ENCODE results near the gene MROH2B. TPM values are rescaled to one million over a fixed set of nuclear protein-coding genes. Genes with fewer than 3 reads are reported as not detected.

MROH2B gene
- total RNA-seq, 2 experiments from 2014 or later, result not detected

GRCh38 chr5:40991168-40991980 is 79.8 kb downstream of the MROH2B start:
- Histone ChIP-seq H3K9me3 (ENCODE audit: control insufficient read depth in 1 of 2, insufficient read depth in 1 of 2, low read length in 2 of 2) (no peaks in the 10 kb centered on the region), H3K4me1 (ENCODE audit: insufficient read depth, low read length) (no peaks in the 10 kb centered on the region), H3K27ac (ENCODE audit: low read depth in 1 of 2, low read length in 2 of 2) (no peak overlapping the region), H3K27me3 (ENCODE audit: control insufficient read depth in 1 of 2, insufficient read depth in 2 of 2, low read length in 2 of 2) (no peaks in the 10 kb centered on the region), H3K36me3 (ENCODE audit: insufficient read depth, low read length) (no peaks in the 10 kb centered on the region), H3K4me3 (ENCODE audit: low read length) (no peak overlapping the region)
- H3K27ac Mint-ChIP-seq, result no peak overlapping the region
- no peaks in the 10 kb centered on the region for H3K36me3 Mint-ChIP-seq (ENCODE audit: low read depth)
- ATAC-seq (ENCODE audit: poor library complexity), result no peak
- intact Hi-C loops (cut with DNase I, micrococcal nuclease), result no loop called here
- POLR2A ChIA-PET, result no interaction called here
- no peak for TF ChIP-seq CTCF (IDR thresholded peaks at IDR 0.05)
- no peaks in the 10 kb centered on the region for H3K4me1 Mint-ChIP-seq (ENCODE audit: low read depth)
- H3K9me3 Mint-ChIP-seq, result peaks cover 3% of the 10 kb centered on the region
- no peaks in the 10 kb centered on the region for H3K27me3 Mint-ChIP-seq
- DNase-seq, result no peak
- CTCF ChIA-PET, result no interaction called here
- no peak overlapping the region for H3K4me3 Mint-ChIP-seq

- intact Hi-C loops (cut with DNase I, micrococcal nuclease), result no loop called here
Measured at GRCh38 chr5:40988746-40989510, 82.2 kb downstream of the MROH2B start.

GRCh38 chr5:40987349-40987748 is 83.8 kb downstream of the MROH2B start:
- Histone ChIP-seq H3K4me3 (ENCODE audit: low read length) (no peak overlapping the region), H3K4me1 (ENCODE audit: insufficient read depth, low read length) (no peaks in the 10 kb centered on the region), H3K27me3 (ENCODE audit: control insufficient read depth in 1 of 2, insufficient read depth in 2 of 2, low read length in 2 of 2) (no peaks in the 10 kb centered on the region), H3K9me3 (ENCODE audit: control insufficient read depth in 1 of 2, insufficient read depth in 1 of 2, low read length in 2 of 2) (no peaks in the 10 kb centered on the region), H3K36me3 (ENCODE audit: insufficient read depth, low read length) (no peaks in the 10 kb centered on the region), H3K27ac (ENCODE audit: low read depth in 1 of 2, low read length in 2 of 2) (no peak overlapping the region)
- Mint-ChIP-seq H3K27ac (no peak overlapping the region), H3K4me1 (ENCODE audit: low read depth) (no peaks in the 10 kb centered on the region), H3K9me3 (peaks cover 3% of the 10 kb centered on the region), H3K27me3 (peaks cover 5% of the 10 kb centered on the region), H3K36me3 (ENCODE audit: low read depth) (no peaks in the 10 kb centered on the region), H3K4me3 (no peak overlapping the region)
- ATAC-seq (ENCODE audit: poor library complexity) (no peak), DNase-seq (no peak)
- intact Hi-C loops (cut with DNase I, micrococcal nuclease), result no loop called here
- ChIA-PET POLR2A (no interaction called here), CTCF (no interaction called here)
- no peak for TF ChIP-seq CTCF (IDR thresholded peaks at IDR 0.05)

More at GRCh38 chr5:40988746-40989510, 82.2 kb downstream of the MROH2B start:
- no peak for DNase-seq
- H3K4me3 Mint-ChIP-seq, result no peak overlapping the region
- no peak for TF ChIP-seq CTCF (IDR thresholded peaks at IDR 0.05)
- H3K27ac ChIP-seq (ENCODE audit: low read depth in 1 of 2, low read length in 2 of 2), result no peak overlapping the region
- no peak overlapping the region for H3K27ac Mint-ChIP-seq
- no peak overlapping the region for H3K4me3 ChIP-seq (ENCODE audit: low read length)
- ChIA-PET POLR2A (no interaction called here), CTCF (no interaction called here)
- H3K36me3 Mint-ChIP-seq (ENCODE audit: low read depth), result no peaks in the 10 kb centered on the region
- ATAC-seq (ENCODE audit: poor library complexity), result no peak
- no peaks in the 10 kb centered on the region for H3K9me3 ChIP-seq (ENCODE audit: control insufficient read depth in 1 of 2, insufficient read depth in 1 of 2, low read length in 2 of 2)
- H3K4me1 Mint-ChIP-seq (ENCODE audit: low read depth), result no peaks in the 10 kb centered on the region
- H3K27me3 Mint-ChIP-seq, result peaks cover 3% of the 10 kb centered on the region
- no peaks in the 10 kb centered on the region for H3K36me3 ChIP-seq (ENCODE audit: insufficient read depth, low read length)
- H3K27me3 ChIP-seq (ENCODE audit: control insufficient read depth in 1 of 2, insufficient read depth in 2 of 2, low read length in 2 of 2), result no peaks in the 10 kb centered on the region
- H3K4me1 ChIP-seq (ENCODE audit: insufficient read depth, low read length), result no peaks in the 10 kb centered on the region
- peaks cover 3% of the 10 kb centered on the region for H3K9me3 Mint-ChIP-seq

All from CD4-positive, alpha-beta T cell (primary cell).